Adrenal gland (tissue), 12 donors: ENCODE measurements around the gene PTPRF. TPM values are rescaled to one million over a fixed set of nuclear protein-coding genes. Genes with fewer than 3 reads are reported as not detected.

Experiments used
- DNase-seq, 7 donors: peaks; one replicate each; pipeline ENCODE4 v3.0.0-alpha.2; 2019 to 2020
- H3K27ac ChIP-seq, 5 donors: fragments of 200-600 bp; sonication (generic) in 4 of 5; 1 replicate in 3 of 5; 2 replicates in 2 of 5; pipeline versions ENCODE4 v1.5.1 to v1.8.0; 2016 to 2020; ENCODE audit warnings: mild to moderate bottlenecking in 1 of 5
- H3K27me3 ChIP-seq: fragments of 200-600 bp; 2 replicates; pipeline ENCODE4 v1.8.0; 2021
- H3K36me3 ChIP-seq, 2 donors: fragments of 200-600 bp; replicated peaks in 1 of 2; 1 replicate in 1 of 2; 2 replicates in 1 of 2; pipeline versions ENCODE4 v1.5.1 to v1.8.0; 2018 to 2022
- H3K4me1 ChIP-seq, 2 donors: fragments of 200-600 bp; replicated peaks in 1 of 2; 1 replicate in 1 of 2; 2 replicates in 1 of 2; pipeline versions ENCODE4 v1.5.1 to v1.8.0; 2018 to 2021
- H3K4me3 ChIP-seq, 4 donors: fragments of 200-600 bp; sonication (generic) in 3 of 4; one replicate each; pipeline ENCODE4 v1.5.1; 2016 to 2018
- H3K9me3 ChIP-seq, 3 donors: fragments of 200-600 bp; sonication (generic) in 1 of 3; replicated peaks in 1 of 3; 1 replicate in 2 of 3; 2 replicates in 1 of 3; pipeline versions ENCODE4 v1.5.1 to v1.8.0; 2016 to 2021
- POLR2A ChIP-seq, 2 donors: fragments of 450-650 bp; IDR thresholded peaks; one replicate each; pipeline ENCODE4 v1.6.1; 2017; ENCODE audit warnings: antibody characterized with exemption in 2 of 2, mild to moderate bottlenecking in 2 of 2, moderate library complexity in 1 of 2
- whole genome bisulfite sequencing, 4 donors: extraction: QIAGEN DNeasy Blood & Tissue Kit in 2 of 4; methylation state at CpG; one replicate each; pipeline versions ENCODE4 v1.1.5 to v1.1.7; 2013 to 2017; 5-methylcytosine and 5-hydroxymethylcytosine counted together
- intact Hi-C, 2 donors: fragments of 100-400 bp; cut with DNase I; formaldehyde crosslinking; loops; one replicate each; pipeline versions ENCODE4 v1.14.1 to v1.15.0; 2022 to 2023
- polyA plus RNA-seq, 3 donors: library from polyadenylated mRNA; stranded (reverse); fragments of 200-250 nt in 2 of 3; fragments of 350-450 nt in 1 of 3; fragmentation: Illumina TruSeq in 1 of 3; extraction: RNeasy Lipid Tissue Mini Kit (QIAGEN cat#74804) in 1 of 3; gene quantifications; one replicate each; pipeline ENCODE4 v1.2.3, GENCODE V29; 2013 to 2014
- total RNA-seq, 9 donors: library from RNA; depleted of rRNA in 4 of 9; stranded (reverse); fragments of >200 nt in 4 of 9; fragments of 120-200 nt in 1 of 9; fragmentation: NEBNext Ultra II Directional in 1 of 9; extraction: Animal tissue kit (Norgen Biotek cat#: 25700) in 1 of 9; gene quantifications; one replicate each; pipeline versions ENCODE4 v1.1.0 to v1.2.4, GENCODE V29; 2013 to 2023
- TF ChIP-seq, protein P1 (sequence below), 6 experiments: fragments of 450-650 bp in 4 of 6; fragments of 200-600 bp in 2 of 6; sonication (generic) in 1 of 6; IDR thresholded peaks; 1 replicate in 5 of 6; 2 replicates in 1 of 6; pipeline versions ENCODE4 v1.5.1 to v1.8.0; 2016 to 2021; ENCODE audit warnings: antibody characterized with exemption in 6 of 6, mild to moderate bottlenecking in 2 of 6, moderate library complexity in 1 of 6
- donor health status: healthy with polysubstance abuse.
- donor health status: Bipolar disorder and iron deficiency.
- donor health status: DM: yes; HTN: yes; CAD: no.
- donor health status: DM: no; HTN: no; CAD: no.
- donor health status: DM: no; HTN: no; CAD: no.
- donor health status: DM: yes; HTN: yes; CAD: no.

The PTPRF gene
- total and polyA plus RNA-seq, 12 donors, result 9.2 to 92.0 (median 30.1) TPM

DNA sequence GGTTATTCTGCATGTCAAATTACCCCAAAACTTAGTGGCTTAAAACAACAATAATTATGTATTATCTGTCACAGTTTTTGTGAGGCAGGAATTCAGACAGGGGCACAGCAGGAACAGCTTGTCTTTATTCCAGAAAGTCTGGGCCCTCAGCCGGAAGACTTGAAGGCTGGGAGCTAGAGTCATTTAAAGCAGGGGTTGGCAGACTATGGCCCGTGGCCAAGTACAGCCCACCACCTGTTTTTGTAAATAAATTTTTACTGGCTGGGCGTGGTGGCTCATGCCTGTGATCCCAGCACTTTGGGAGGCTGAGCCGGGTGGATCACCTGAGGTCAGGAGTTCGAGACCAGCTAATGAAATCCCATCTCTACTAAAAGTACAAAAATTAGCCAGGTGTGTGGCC lies 79.7 kb downstream of the PTPRF start:
- 85 to 95% (median 93%) methylated on average over 3 to 5 of the region's 5 CpGs for WGBS, 4 donors
- DNase-seq, result no peak

DNA sequence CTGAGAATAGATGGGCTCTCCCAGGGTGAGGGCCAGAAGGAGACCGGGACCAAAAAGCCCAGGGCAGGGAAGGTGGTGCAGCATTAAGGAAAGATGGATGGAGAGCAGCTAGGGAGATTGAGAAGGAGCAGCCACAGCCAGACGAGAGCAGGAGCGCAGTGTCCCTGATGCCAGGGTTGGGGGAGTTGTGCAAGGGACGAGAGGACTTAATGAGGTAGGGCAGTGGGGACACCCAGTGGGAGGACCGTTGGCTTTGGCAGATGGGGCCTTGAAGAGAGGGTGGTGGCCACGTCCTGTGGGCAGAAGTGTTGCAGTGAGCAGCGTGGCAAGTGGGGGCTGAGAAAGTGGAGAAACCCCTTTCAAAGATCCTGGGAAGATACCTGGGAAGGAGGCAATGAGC lies 81.3 kb downstream of the PTPRF start:
- Histone ChIP-seq H3K9me3 (no peaks in the 10 kb centered on the region), H3K27me3 (no peaks in the 10 kb centered on the region), H3K4me1 (peaks cover 6 to 9% of the 10 kb centered on the region in 2 donors), H3K36me3 (peaks cover 0 to 4% of the 10 kb centered on the region in 2 donors), H3K4me3 (no peak overlapping the region), H3K27ac (no peak overlapping the region)
- TF ChIP-seq, protein P1, sequence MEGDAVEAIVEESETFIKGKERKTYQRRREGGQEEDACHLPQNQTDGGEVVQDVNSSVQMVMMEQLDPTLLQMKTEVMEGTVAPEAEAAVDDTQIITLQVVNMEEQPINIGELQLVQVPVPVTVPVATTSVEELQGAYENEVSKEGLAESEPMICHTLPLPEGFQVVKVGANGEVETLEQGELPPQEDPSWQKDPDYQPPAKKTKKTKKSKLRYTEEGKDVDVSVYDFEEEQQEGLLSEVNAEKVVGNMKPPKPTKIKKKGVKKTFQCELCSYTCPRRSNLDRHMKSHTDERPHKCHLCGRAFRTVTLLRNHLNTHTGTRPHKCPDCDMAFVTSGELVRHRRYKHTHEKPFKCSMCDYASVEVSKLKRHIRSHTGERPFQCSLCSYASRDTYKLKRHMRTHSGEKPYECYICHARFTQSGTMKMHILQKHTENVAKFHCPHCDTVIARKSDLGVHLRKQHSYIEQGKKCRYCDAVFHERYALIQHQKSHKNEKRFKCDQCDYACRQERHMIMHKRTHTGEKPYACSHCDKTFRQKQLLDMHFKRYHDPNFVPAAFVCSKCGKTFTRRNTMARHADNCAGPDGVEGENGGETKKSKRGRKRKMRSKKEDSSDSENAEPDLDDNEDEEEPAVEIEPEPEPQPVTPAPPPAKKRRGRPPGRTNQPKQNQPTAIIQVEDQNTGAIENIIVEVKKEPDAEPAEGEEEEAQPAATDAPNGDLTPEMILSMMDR (IDR thresholded peaks at IDR 0.05), result no peak
- no peak for TF ChIP-seq POLR2A (IDR thresholded peaks at IDR 0.05)
- DNase-seq, result peak in 1 of 7 donors; percentile 7
- 79 to 88% (median 80%) methylated on average over 7 of the region's 7 CpGs for WGBS, 4 donors
- intact Hi-C loops, result loop anchor here in 1 of 2 donors (10.0 kb wide), 1 partner anchor 303 kb away; no protein-coding TSS in a partner anchor

More for the DNA sequence above, 79.7 kb downstream of the PTPRF start:
- peaks cover 0 to 11% of the 10 kb centered on the region in 2 donors for H3K36me3 ChIP-seq
- no peak overlapping the region for H3K27ac ChIP-seq
- H3K9me3 ChIP-seq, result no peaks in the 10 kb centered on the region
- H3K4me1 ChIP-seq, result peaks cover 6 to 9% of the 10 kb centered on the region in 2 donors
- H3K27me3 ChIP-seq, result no peaks in the 10 kb centered on the region
- no peak overlapping the region for H3K4me3 ChIP-seq
- TF ChIP-seq POLR2A (IDR thresholded peaks at IDR 0.05), result no peak
- TF ChIP-seq, protein P1 (IDR thresholded peaks at IDR 0.05), result no peak
- intact Hi-C loops, result loop anchor here in 1 of 2 donors (10.0 kb wide), 1 partner anchor 304 kb away; no protein-coding TSS in a partner anchor

DNA sequence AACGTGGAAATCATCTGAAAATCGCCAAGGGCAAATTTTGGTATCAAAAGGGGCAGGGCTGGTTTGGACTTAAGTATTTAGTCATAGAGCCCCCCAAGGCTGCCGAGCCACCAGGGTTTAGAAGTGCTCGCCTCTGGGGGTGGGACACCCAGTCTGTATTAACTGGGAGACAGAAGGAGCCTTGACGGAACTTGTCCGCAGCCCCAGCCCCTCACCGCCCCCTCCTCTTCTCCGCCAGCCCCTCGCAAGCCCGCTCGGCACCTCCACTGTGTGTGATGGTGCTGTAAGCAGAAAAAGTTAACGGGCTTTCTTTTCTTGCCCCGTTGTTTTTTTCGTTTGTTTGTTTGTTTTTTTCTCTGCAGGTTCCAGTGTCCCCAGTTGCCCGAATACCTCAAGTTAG lies 81.7 kb downstream of the PTPRF start:
- Histone ChIP-seq H3K4me1 (peaks cover 6 to 9% of the 10 kb centered on the region in 2 donors), H3K4me3 (no peak overlapping the region), H3K27me3 (no peaks in the 10 kb centered on the region), H3K9me3 (no peaks in the 10 kb centered on the region), H3K27ac (no peak overlapping the region), H3K36me3 (no peaks in the 10 kb centered on the region)
- TF ChIP-seq, protein P1 (IDR thresholded peaks at IDR 0.05), result no peak
- TF ChIP-seq POLR2A (IDR thresholded peaks at IDR 0.05), result no peak
- 90 to 94% (median 92%) methylated on average over 15 of the region's 15 CpGs for WGBS, 4 donors
- intact Hi-C loops, result loop anchor here in 1 of 2 donors (10.0 kb wide), 1 partner anchor 302 kb away; no protein-coding TSS in a partner anchor
- no peak for DNase-seq

DNA sequence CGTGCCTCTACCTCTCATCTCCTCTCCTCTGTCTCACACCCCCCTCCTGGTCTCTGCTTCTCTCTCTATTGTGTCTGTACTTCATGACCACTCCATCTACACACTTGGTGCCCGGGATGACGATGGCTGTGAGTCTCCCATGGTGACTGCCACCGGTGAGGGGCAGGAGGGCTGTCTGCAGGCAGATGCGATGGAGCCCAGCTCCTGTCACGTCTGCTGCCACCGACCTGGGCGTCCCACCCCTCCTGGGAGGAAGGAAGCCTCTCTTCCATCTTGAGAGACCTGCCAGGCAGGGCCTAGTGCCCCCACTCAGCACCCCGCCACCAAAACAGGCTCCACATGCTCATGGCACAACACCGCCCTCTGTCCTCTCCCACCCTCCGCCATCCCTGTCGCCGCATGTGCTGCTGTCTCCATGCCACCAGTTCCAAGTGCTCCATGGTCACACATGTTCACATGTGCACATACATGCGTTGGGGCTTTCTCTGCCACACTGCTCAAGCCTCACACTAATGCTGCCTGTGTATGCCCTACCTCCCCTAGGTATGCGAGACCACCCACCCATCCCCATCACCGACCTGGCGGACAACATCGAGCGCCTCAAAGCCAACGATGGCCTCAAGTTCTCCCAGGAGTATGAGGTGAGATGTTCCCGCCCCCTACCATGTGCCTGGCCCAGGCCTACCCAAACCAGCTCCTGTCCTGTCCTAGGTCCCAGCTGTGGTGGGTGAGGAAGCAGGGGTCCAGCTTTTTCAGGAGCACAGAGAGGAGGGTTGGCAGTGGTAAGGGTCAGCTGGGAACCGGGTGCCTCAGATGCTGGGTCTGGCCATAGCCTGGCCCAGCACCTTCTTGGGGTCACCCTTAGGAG lies 82.6 kb downstream of the PTPRF start:
- intact Hi-C loops, result loop anchor here in 1 of 2 donors (10.0 kb wide), 1 partner anchor 301 kb away; no protein-coding TSS in a partner anchor
- TF ChIP-seq, protein P1 (IDR thresholded peaks at IDR 0.05), result no peak
- no peak for TF ChIP-seq POLR2A (IDR thresholded peaks at IDR 0.05)
- Histone ChIP-seq H3K36me3 (no peaks in the 10 kb centered on the region), H3K9me3 (no peaks in the 10 kb centered on the region), H3K27ac (no peak overlapping the region), H3K27me3 (no peaks in the 10 kb centered on the region), H3K4me3 (no peak overlapping the region), H3K4me1 (peaks cover 6 to 9% of the 10 kb centered on the region in 2 donors)
- no peak for DNase-seq
- 93 to 95% (median 95%) methylated on average over 19 to 22 of the region's 22 CpGs for WGBS, 4 donors
